Bronchial epithelial cell (primary cell): ENCODE results near the gene VAV2. TPM values are rescaled to one million over a fixed set of nuclear protein-coding genes. Genes with fewer than 3 reads are reported as not detected.

Experiments
- DNase-seq: peaks from one replicate; pipeline ENCODE4 v3.0.0-alpha.2; 2010; ENCODE audit warnings: low read depth
- FAIRE-seq: peaks from 2 replicates; lab custom pipeline; 2011; peaks lifted over from hg19 to GRCh38; lab: Jason Lieb, UNC
- H3K27me3 ChIP-seq: 2 replicates; pipeline ENCODE4 v1.5.1; 2011; ENCODE audit warnings: low read length; ENCODE audit not compliant: control insufficient read depth, insufficient read depth
- H3K36me3 ChIP-seq: 2 replicates; pipeline ENCODE4 v1.5.1; 2011; ENCODE audit warnings: low read length; ENCODE audit not compliant: control insufficient read depth, insufficient read depth
- H3K4me3 ChIP-seq: 2 replicates; pipeline ENCODE4 v1.5.1; 2011; ENCODE audit warnings: mild to moderate bottlenecking, low read depth, low read length, control low read depth
- total RNA-seq: library from RNA; depleted of rRNA; stranded (reverse); fragments of >200 nt; gene quantifications from 2 replicates; pipeline ENCODE4 v1.2.1, GENCODE V29; 2014
- TF ChIP-seq, protein P1 (sequence below): IDR thresholded peaks from 2 replicates; pipeline ENCODE4 v1.5.1; 2011; ENCODE audit warnings: mild to moderate bottlenecking, moderate library complexity, low read length, control low read depth, inconsistent platforms; ENCODE audit not compliant: insufficient read depth, severe bottlenecking

Gene VAV2
- total RNA-seq, 1 donor from 2014 or later: 46.6 TPM

- no peaks in the 10 kb centered on the region for H3K27me3 ChIP-seq
- FAIRE-seq (no peak), DNase-seq (no peak)
- TF ChIP-seq, protein P1, sequence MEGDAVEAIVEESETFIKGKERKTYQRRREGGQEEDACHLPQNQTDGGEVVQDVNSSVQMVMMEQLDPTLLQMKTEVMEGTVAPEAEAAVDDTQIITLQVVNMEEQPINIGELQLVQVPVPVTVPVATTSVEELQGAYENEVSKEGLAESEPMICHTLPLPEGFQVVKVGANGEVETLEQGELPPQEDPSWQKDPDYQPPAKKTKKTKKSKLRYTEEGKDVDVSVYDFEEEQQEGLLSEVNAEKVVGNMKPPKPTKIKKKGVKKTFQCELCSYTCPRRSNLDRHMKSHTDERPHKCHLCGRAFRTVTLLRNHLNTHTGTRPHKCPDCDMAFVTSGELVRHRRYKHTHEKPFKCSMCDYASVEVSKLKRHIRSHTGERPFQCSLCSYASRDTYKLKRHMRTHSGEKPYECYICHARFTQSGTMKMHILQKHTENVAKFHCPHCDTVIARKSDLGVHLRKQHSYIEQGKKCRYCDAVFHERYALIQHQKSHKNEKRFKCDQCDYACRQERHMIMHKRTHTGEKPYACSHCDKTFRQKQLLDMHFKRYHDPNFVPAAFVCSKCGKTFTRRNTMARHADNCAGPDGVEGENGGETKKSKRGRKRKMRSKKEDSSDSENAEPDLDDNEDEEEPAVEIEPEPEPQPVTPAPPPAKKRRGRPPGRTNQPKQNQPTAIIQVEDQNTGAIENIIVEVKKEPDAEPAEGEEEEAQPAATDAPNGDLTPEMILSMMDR: no peak
- no peak overlapping the region for H3K4me3 ChIP-seq
- H3K36me3 ChIP-seq: peaks cover 4% of the 10 kb centered on the region
Observed at GRCh38 chr9:133866946-133867345, 125.2 kb downstream of the VAV2 start.

DNA sequence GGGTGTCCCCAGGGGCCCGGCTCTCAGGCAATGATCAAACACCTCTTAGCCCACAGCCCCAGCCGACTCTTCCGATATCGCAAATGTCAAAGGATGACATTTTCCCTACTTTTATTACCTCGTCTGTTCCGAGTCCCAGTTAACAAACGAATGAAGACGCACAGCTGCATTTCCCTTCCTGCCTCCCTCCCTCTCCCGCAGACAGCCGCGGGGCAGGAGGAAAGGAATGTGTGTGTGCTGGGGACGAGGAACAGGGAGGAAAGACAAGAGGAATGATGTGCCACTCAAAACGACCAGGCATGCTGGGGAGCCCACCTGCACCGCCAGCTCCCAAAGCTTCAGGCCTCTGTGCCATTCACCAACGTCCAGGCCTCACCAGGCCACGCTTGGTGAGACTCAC lies 128.1 kb downstream of the VAV2 start:
- DNase-seq: no peak
- peaks cover 11% of the 10 kb centered on the region for H3K36me3 ChIP-seq
- no peak for FAIRE-seq
- H3K4me3 ChIP-seq: no peak overlapping the region
- TF ChIP-seq, protein P1: no peak
- H3K27me3 ChIP-seq: no peaks in the 10 kb centered on the region

- Histone ChIP-seq H3K36me3 (peaks cover 13% of the 10 kb centered on the region), H3K4me3 (no peak overlapping the region), H3K27me3 (no peaks in the 10 kb centered on the region)
- TF ChIP-seq, protein P1: no peak
- DNase-seq: no peak
- no peak for FAIRE-seq
Observed at GRCh38 chr9:133863257-133863592, 128.9 kb downstream of the VAV2 start.

GRCh38 chr9:133862585-133863256 lies 129.4 kb downstream of the VAV2 start:
- DNase-seq (no peak), FAIRE-seq (no peak)
- Histone ChIP-seq H3K36me3 (peaks cover 13% of the 10 kb centered on the region), H3K4me3 (no peak overlapping the region), H3K27me3 (no peaks in the 10 kb centered on the region)
- TF ChIP-seq, protein P1: no peak

DNA sequence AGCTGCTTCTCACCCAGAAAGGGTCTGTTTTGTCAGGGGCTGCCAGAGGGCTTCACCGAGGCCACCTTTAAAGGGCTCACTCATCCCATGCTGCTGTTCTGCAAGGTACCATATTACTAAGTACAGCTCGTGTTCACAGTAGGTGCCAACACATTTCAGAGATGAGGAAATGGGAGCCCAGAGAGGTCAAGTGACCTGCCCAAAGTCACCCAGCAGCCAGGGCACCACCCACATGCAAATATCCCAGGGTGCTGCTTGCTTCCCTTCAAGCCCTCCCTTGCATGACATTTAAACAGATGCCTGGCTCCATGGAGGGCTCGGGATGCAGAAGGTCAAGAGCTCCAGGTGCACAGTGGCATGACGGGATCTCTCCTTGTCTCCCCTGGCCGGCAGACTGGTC lies 130.4 kb downstream of the VAV2 start:
- FAIRE-seq: no peak
- Histone ChIP-seq H3K27me3 (no peaks in the 10 kb centered on the region), H3K36me3 (peaks cover 13% of the 10 kb centered on the region), H3K4me3 (no peak overlapping the region)
- TF ChIP-seq, protein P1: no peak
- no peak for DNase-seq

GRCh38 chr9:133861086-133861485 lies 131.0 kb downstream of the VAV2 start:
- no peak for FAIRE-seq
- Histone ChIP-seq H3K4me3 (no peak overlapping the region), H3K36me3 (peaks cover 13% of the 10 kb centered on the region), H3K27me3 (no peaks in the 10 kb centered on the region)
- TF ChIP-seq, protein P1: no peak
- DNase-seq: no peak
